K562 (cell line): ENCODE measurements around the gene LIN28A. TPM values are rescaled to one million over a fixed set of nuclear protein-coding genes. Genes with fewer than 3 reads are reported as not detected.
A peak's percentile ranks its signal among the peaks of the same experiment; 100 is the strongest.

ENCODE experiments used
- CREM ChIP-seq: IDR thresholded peaks from 2 replicates; pipeline ENCODE4 v1.6.1; 2014; ENCODE audit warnings: antibody characterized with exemption, low read depth
- ERF ChIP-seq: fragments of 450-650 bp; formaldehyde crosslinking; IDR thresholded peaks from 2 replicates; pipeline ENCODE4 v1.4.0; 2020; ENCODE audit warnings: mild to moderate bottlenecking, mixed read lengths
- HCFC1 ChIP-seq: IDR thresholded peaks from 2 replicates; pipeline ENCODE4 v1.6.1; 2012; ENCODE audit warnings: low read depth, low read length, improper control_type of control experiment
- MXI1 ChIP-seq: IDR thresholded peaks from 2 replicates; pipeline ENCODE4 v1.6.1; 2011; ENCODE audit warnings: low read depth, mild to moderate bottlenecking, improper control_type of control experiment, low read length
- OTX1 ChIP-seq: fragments of 450-650 bp; formaldehyde crosslinking; IDR thresholded peaks from 2 replicates; pipeline ENCODE4 v1.4.0; 2022; ENCODE audit warnings: mild to moderate bottlenecking
- PPARD ChIP-seq: fragments of 250-450 bp; sonication (Bioruptor Pico); IDR thresholded peaks from 2 replicates; pipeline ENCODE4 v1.8.0; 2022; ENCODE audit warnings: inconsistent platforms, mild to moderate bottlenecking, moderate library complexity
- PRPF4 ChIP-seq: fragments of 200-400 bp; formaldehyde crosslinking; IDR thresholded peaks from one replicate; pipeline ENCODE4 v1.6.1; 2017; ENCODE audit warnings: low read length, low read depth, mild to moderate bottlenecking; ENCODE audit not compliant: insufficient read depth, poor library complexity, severe bottlenecking
- THRAP3 ChIP-seq: fragments of 450-650 bp; IDR thresholded peaks from 2 replicates; pipeline ENCODE4 v1.6.1; 2016; ENCODE audit warnings: mild to moderate bottlenecking, inconsistent platforms, borderline replicate concordance
- ZNF239 ChIP-seq: fragments of 250-450 bp; sonication (Bioruptor Pico); IDR thresholded peaks from 2 replicates; pipeline ENCODE4 v1.4.0; 2020; ENCODE audit warnings: mild to moderate bottlenecking
- polyA plus RNA-seq, 8 experiments: library from polyadenylated mRNA; depleted of rRNA in 4 of 8; stranded (reverse) in 5 of 8; unstranded in 3 of 8; fragments of >200 nt; fragmentation: Nextera tagmentation in 2 of 8; fragmentation: Illumina TruSeq in 1 of 8; extraction: Ambion mirVana in 2 of 8; extraction: Trizol in 1 of 8; gene quantifications; 2 replicates each; pipeline versions ENCODE4 v1.2.1 to v1.2.3, GENCODE V29; 2011 to 2014; ENCODE audit warnings: inconsistent platforms in 1 of 8, missing spikeins in 1 of 8
- total RNA-seq, 7 experiments: library from RNA; depleted of rRNA in 6 of 7; stranded (reverse); fragments of >200 nt in 6 of 7; fragmentation: Illumina TruSeq in 2 of 7; extraction: Trizol in 2 of 7; gene quantifications; 2 replicates each; pipeline versions ENCODE4 v1.2.1 to v1.2.3, GENCODE V29; 2011 to 2021; ENCODE audit warnings: low replicate concordance in 1 of 7
- TF ChIP-seq, protein P1 (sequence below): fragments of 250-450 bp; sonication (Bioruptor Pico); IDR thresholded peaks from 2 replicates; pipeline ENCODE4 v1.8.0; 2021; ENCODE audit warnings: borderline replicate concordance, mild to moderate bottlenecking, moderate library complexity; ENCODE audit not compliant: poor library complexity, severe bottlenecking
- TF ChIP-seq, protein P2 (sequence below): sonication (generic); formaldehyde crosslinking; IDR thresholded peaks from 2 replicates; pipeline ENCODE4 v1.8.0; 2022; ENCODE audit warnings: missing genetic modification reagents, mild to moderate bottlenecking, borderline replicate concordance
- TF ChIP-seq, protein P3 (sequence below): IDR thresholded peaks from 2 replicates; pipeline ENCODE4 v1.6.1; 2014; ENCODE audit warnings: antibody characterized with exemption
- TF ChIP-seq, protein P4 (sequence below): fragments of 450-650 bp; formaldehyde crosslinking; conservative IDR thresholded peaks from 2 replicates; pipeline ENCODE4 v1.4.0; 2022; ENCODE audit warnings: mild to moderate bottlenecking, missing genetic modification characterization
- TF ChIP-seq, protein P5 (sequence below): fragments of 450-650 bp; IDR thresholded peaks from 2 replicates; pipeline ENCODE4 v1.6.1; 2016; ENCODE audit warnings: borderline replicate concordance

The LIN28A gene
- total and polyA plus RNA-seq, 9 of the 15 experiments (the other 6 are each of a cell fraction or from before 2014, with no cell fraction given), result 0.80 to 5.4 (median 3.9) TPM

DNA sequence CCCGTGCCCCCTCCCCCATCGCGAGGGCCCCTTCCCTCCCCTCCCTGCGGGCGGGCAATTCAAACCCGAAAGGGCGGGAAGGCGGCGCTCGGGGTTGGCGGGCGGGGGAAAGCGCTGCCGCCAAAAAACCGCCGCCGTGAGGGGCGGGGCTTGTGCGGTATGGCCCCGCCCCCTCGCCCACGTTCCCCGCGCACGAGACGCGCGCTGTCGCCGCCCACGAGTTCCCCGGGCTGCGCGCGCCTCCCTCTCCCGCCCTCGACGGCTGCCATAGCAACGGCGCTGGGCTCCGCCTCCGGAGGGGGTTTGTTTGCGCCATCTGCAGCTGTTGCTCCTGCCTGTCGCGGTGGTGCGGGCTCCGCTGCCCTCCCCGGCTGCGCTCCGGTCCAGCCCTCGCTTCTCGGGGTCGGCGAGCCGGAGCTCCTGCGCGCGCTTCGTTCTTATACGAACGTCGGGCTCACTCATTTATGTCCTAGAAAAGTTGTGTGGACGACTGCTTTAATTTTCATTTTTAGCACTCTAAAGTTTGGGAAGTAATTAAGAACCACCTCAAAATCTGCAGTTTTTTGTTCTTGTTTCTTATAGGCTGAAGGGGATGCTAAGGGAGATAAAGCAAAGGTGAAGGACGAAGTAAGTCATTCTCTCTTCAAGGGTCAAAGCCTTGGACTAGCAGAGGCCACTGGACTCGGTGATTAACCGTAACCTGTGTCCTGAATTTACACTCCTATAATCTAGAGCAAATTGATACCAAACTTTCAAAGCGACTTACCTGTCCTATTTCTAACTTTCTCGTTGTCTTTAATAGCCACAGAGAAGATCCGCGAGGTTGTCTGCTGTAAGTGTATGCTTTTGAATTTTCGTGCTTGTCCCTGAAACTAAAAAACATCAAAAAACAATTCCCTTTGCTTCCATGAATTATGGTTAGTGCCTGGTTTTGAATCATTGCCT is 62.6 kb downstream of the LIN28A start (continued):
- TF ChIP-seq, protein P1, sequence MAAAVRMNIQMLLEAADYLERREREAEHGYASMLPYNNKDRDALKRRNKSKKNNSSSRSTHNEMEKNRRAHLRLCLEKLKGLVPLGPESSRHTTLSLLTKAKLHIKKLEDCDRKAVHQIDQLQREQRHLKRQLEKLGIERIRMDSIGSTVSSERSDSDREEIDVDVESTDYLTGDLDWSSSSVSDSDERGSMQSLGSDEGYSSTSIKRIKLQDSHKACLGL (CRISPR knock-in tag), result peak; percentile 26
- TF ChIP-seq THRAP3 (no peak), HCFC1 (peak; percentile 39; the same call in 1 of the 2 replicates), PRPF4 (peak; percentile 62), ZNF239 (CRISPR knock-in tag) (no peak), MXI1 (peak; percentile 95), ERF (peak; percentile 81; the same call in 1 of the 2 replicates), PPARD (CRISPR knock-in tag) (no peak), CREM (peak; percentile 66; the same call in 1 of the 2 replicates), OTX1 (CRISPR knock-in tag) (no peak)
- TF ChIP-seq, protein P2, sequence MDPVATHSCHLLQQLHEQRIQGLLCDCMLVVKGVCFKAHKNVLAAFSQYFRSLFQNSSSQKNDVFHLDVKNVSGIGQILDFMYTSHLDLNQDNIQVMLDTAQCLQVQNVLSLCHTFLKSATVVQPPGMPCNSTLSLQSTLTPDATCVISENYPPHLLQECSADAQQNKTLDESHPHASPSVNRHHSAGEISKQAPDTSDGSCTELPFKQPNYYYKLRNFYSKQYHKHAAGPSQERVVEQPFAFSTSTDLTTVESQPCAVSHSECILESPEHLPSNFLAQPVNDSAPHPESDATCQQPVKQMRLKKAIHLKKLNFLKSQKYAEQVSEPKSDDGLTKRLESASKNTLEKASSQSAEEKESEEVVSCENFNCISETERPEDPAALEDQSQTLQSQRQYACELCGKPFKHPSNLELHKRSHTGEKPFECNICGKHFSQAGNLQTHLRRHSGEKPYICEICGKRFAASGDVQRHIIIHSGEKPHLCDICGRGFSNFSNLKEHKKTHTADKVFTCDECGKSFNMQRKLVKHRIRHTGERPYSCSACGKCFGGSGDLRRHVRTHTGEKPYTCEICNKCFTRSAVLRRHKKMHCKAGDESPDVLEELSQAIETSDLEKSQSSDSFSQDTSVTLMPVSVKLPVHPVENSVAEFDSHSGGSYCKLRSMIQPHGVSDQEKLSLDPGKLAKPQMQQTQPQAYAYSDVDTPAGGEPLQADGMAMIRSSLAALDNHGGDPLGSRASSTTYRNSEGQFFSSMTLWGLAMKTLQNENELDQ (CRISPR knock-in tag), result no peak
- TF ChIP-seq, protein P3, sequence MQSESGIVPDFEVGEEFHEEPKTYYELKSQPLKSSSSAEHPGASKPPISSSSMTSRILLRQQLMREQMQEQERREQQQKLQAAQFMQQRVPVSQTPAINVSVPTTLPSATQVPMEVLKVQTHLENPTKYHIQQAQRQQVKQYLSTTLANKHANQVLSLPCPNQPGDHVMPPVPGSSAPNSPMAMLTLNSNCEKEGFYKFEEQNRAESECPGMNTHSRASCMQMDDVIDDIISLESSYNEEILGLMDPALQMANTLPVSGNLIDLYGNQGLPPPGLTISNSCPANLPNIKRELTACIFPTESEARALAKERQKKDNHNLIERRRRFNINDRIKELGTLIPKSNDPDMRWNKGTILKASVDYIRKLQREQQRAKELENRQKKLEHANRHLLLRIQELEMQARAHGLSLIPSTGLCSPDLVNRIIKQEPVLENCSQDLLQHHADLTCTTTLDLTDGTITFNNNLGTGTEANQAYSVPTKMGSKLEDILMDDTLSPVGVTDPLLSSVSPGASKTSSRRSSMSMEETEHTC, result peak; percentile 93
- TF ChIP-seq, protein P4, sequence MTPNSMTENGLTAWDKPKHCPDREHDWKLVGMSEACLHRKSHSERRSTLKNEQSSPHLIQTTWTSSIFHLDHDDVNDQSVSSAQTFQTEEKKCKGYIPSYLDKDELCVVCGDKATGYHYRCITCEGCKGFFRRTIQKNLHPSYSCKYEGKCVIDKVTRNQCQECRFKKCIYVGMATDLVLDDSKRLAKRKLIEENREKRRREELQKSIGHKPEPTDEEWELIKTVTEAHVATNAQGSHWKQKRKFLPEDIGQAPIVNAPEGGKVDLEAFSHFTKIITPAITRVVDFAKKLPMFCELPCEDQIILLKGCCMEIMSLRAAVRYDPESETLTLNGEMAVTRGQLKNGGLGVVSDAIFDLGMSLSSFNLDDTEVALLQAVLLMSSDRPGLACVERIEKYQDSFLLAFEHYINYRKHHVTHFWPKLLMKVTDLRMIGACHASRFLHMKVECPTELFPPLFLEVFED (CRISPR knock-in tag), result no peak
- TF ChIP-seq, protein P5, sequence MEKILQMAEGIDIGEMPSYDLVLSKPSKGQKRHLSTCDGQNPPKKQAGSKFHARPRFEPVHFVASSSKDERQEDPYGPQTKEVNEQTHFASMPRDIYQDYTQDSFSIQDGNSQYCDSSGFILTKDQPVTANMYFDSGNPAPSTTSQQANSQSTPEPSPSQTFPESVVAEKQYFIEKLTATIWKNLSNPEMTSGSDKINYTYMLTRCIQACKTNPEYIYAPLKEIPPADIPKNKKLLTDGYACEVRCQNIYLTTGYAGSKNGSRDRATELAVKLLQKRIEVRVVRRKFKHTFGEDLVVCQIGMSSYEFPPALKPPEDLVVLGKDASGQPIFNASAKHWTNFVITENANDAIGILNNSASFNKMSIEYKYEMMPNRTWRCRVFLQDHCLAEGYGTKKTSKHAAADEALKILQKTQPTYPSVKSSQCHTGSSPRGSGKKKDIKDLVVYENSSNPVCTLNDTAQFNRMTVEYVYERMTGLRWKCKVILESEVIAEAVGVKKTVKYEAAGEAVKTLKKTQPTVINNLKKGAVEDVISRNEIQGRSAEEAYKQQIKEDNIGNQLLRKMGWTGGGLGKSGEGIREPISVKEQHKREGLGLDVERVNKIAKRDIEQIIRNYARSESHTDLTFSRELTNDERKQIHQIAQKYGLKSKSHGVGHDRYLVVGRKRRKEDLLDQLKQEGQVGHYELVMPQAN, result peak; percentile 93
